ENCODE results near the gene TBC1D24. TPM values are rescaled to one million over a fixed set of nuclear protein-coding genes. Genes with fewer than 3 reads are reported as not detected.

TBC1D24 gene
- total and polyA plus RNA-seq, 2 donors (not counting 1 experiment from before 2014, with no cell fraction given), result 7.1 to 9.4 TPM

DNA sequence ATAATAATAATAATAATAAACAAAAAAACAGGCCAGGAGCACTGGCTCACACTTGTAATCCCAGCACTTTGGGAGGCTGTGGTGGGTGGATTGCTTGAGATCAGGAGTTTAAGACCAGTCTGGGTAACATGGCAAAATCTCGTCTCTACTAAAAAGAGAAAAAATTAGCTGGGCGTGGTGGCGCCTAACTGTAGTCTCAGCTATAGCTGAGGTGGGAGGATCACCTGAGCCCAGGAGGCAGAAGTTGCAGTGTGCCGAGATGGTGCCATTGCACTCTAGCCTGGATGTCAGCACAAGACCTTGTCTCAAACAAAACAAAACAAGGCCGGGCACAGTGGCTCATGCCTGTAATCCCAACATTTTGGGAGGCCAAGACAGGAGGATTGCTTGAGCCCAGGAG lies 20.1 kb downstream of the TBC1D24 start:
- no peak overlapping the region for H3K27ac ChIP-seq (ENCODE audit: low read length in 2 of 2)
- H3K9me3 ChIP-seq (ENCODE audit: control extremely low read depth in 1 of 3, control insufficient read depth in 2 of 3, insufficient read depth in 1 of 3, low read length in 2 of 3), result no peaks in the 10 kb centered on the region
- no peaks in the 10 kb centered on the region for H3K4me1 Mint-ChIP-seq
- DNase-seq (no peak), ATAC-seq (ENCODE audit: low read depth) (no peak)
- H3K27me3 Mint-ChIP-seq, result no peaks in the 10 kb centered on the region
- no peaks in the 10 kb centered on the region for H4K20me1 ChIP-seq (ENCODE audit: control insufficient read depth, insufficient read depth, low read length, poor library complexity, severe bottlenecking)
- H3K27me3 ChIP-seq (replicated peaks in 1 of 4; ENCODE audit: control extremely low read depth in 1 of 4, control insufficient read depth in 3 of 4, insufficient read depth in 4 of 4, low read length in 3 of 4), result no peaks in the 10 kb centered on the region
- H2AFZ ChIP-seq (ENCODE audit: insufficient read depth, low read depth, low read length, poor library complexity, severe bottlenecking), result no peak overlapping the region
- H3K4me1 ChIP-seq (ENCODE audit: control insufficient read depth in 2 of 2, insufficient read depth in 2 of 2, low read length in 2 of 2), result no peaks in the 10 kb centered on the region
- CTCF ChIA-PET, result no interaction called here
- H3K36me3 ChIP-seq (replicated peaks in 1 of 2; ENCODE audit: control extremely low read depth in 1 of 2, control insufficient read depth in 1 of 2, extremely low read depth in 1 of 2, insufficient read depth in 2 of 2, low read length in 1 of 2), result peaks cover 0 to 6% of the 10 kb centered on the region in 2 experiments
- no peak overlapping the region for H3K27ac Mint-ChIP-seq
- peaks cover 12% of the 10 kb centered on the region for H3K79me2 ChIP-seq (ENCODE audit: control insufficient read depth, insufficient read depth, low read length)
- TF ChIP-seq, protein P1, sequence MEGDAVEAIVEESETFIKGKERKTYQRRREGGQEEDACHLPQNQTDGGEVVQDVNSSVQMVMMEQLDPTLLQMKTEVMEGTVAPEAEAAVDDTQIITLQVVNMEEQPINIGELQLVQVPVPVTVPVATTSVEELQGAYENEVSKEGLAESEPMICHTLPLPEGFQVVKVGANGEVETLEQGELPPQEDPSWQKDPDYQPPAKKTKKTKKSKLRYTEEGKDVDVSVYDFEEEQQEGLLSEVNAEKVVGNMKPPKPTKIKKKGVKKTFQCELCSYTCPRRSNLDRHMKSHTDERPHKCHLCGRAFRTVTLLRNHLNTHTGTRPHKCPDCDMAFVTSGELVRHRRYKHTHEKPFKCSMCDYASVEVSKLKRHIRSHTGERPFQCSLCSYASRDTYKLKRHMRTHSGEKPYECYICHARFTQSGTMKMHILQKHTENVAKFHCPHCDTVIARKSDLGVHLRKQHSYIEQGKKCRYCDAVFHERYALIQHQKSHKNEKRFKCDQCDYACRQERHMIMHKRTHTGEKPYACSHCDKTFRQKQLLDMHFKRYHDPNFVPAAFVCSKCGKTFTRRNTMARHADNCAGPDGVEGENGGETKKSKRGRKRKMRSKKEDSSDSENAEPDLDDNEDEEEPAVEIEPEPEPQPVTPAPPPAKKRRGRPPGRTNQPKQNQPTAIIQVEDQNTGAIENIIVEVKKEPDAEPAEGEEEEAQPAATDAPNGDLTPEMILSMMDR (IDR thresholded peaks at IDR 0.05), result no peak
- no peak for TF ChIP-seq EZH2 (IDR thresholded peaks at IDR 0.05; ENCODE audit: borderline replicate concordance, insufficient read depth, low read depth, low read length, poor library complexity, severe bottlenecking)
- H3K9me3 Mint-ChIP-seq (ENCODE audit: insufficient read depth), result no peaks in the 10 kb centered on the region
- WGBS (ENCODE audit: insufficient coverage), result 97% methylated on average over 5 of the region's 5 CpGs
- H3K4me2 ChIP-seq (replicated peaks; ENCODE audit: low read depth, low read length, poor library complexity, severe bottlenecking), result no peak overlapping the region
- POLR2A ChIA-PET, result interaction anchor here (0.7 kb wide), 1 partner anchor 250 kb away, joined by 3 read pairs; no protein-coding TSS in a partner anchor
- no peak overlapping the region for H3K4me3 Mint-ChIP-seq
- no peak overlapping the region for H3K4me3 ChIP-seq (ENCODE audit: control extremely low read depth in 1 of 5, extremely low read depth in 1 of 5, insufficient read depth in 1 of 5, low read depth in 2 of 5, low read length in 4 of 5)
- intact Hi-C loops (cut with micrococcal nuclease), result no loop called here
- H3K9ac ChIP-seq (ENCODE audit: low read length), result no peak overlapping the region

DNA sequence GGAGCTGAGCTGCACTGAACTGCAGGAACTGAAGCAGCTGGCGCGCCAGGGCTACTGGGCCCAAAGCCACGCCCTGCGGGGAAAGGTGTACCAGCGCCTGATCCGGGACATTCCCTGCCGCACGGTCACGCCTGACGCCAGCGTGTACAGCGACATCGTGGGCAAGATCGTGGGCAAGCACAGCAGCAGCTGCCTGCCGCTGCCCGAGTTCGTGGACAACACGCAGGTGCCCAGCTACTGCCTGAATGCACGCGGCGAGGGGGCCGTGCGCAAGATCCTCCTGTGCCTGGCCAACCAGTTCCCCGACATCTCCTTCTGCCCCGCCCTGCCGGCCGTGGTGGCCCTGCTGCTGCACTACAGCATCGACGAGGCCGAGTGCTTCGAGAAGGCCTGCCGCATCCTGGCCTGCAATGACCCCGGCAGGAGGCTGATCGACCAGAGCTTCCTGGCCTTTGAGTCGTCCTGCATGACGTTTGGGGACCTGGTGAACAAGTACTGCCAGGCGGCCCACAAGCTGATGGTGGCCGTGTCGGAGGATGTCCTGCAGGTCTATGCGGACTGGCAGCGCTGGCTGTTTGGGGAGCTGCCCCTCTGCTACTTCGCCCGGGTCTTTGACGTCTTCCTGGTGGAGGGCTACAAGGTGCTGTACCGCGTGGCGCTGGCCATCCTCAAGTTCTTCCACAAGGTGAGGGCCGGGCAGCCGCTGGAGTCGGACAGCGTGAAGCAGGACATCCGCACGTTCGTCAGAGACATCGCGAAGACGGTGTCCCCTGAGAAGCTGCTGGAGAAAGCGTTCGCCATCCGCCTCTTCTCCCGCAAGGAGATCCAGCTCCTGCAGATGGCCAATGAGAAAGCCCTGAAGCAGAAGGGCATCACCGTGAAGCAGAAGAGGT lies 21.5 kb downstream of the TBC1D24 start:
- Histone ChIP-seq H3K79me2 (ENCODE audit: control insufficient read depth, insufficient read depth, low read length) (peaks cover 12% of the 10 kb centered on the region), H3K27ac (ENCODE audit: low read length in 2 of 2) (no peak overlapping the region), H3K9ac (ENCODE audit: low read length) (no peak overlapping the region), H4K20me1 (ENCODE audit: control insufficient read depth, insufficient read depth, low read length, poor library complexity, severe bottlenecking) (no peaks in the 10 kb centered on the region), H3K36me3 (replicated peaks in 1 of 2; ENCODE audit: control extremely low read depth in 1 of 2, control insufficient read depth in 1 of 2, extremely low read depth in 1 of 2, insufficient read depth in 2 of 2, low read length in 1 of 2) (peaks cover 0 to 4% of the 10 kb centered on the region in 2 experiments), H3K27me3 (replicated peaks in 1 of 4; ENCODE audit: control extremely low read depth in 1 of 4, control insufficient read depth in 3 of 4, insufficient read depth in 4 of 4, low read length in 3 of 4) (no peaks in the 10 kb centered on the region), H3K9me3 (ENCODE audit: control extremely low read depth in 1 of 3, control insufficient read depth in 2 of 3, insufficient read depth in 1 of 3, low read length in 2 of 3) (no peaks in the 10 kb centered on the region), H2AFZ (ENCODE audit: insufficient read depth, low read depth, low read length, poor library complexity, severe bottlenecking) (no peak overlapping the region), H3K4me1 (ENCODE audit: control insufficient read depth in 2 of 2, insufficient read depth in 2 of 2, low read length in 2 of 2) (peaks cover 0 to 6% of the 10 kb centered on the region in 2 donors), H3K4me3 (ENCODE audit: control extremely low read depth in 1 of 5, extremely low read depth in 1 of 5, insufficient read depth in 1 of 5, low read depth in 2 of 5, low read length in 4 of 5) (no peak overlapping the region), H3K4me2 (replicated peaks; ENCODE audit: low read depth, low read length, poor library complexity, severe bottlenecking) (no peak overlapping the region)
- intact Hi-C loops (cut with micrococcal nuclease), result no loop called here
- no peak for TF ChIP-seq EZH2 (IDR thresholded peaks at IDR 0.05; ENCODE audit: borderline replicate concordance, insufficient read depth, low read depth, low read length, poor library complexity, severe bottlenecking)
- TF ChIP-seq, protein P1 (IDR thresholded peaks at IDR 0.05), result no peak
- Mint-ChIP-seq H3K9me3 (ENCODE audit: insufficient read depth) (no peaks in the 10 kb centered on the region), H3K27ac (no peak overlapping the region), H3K4me3 (no peak overlapping the region), H3K27me3 (no peaks in the 10 kb centered on the region), H3K4me1 (peaks cover 2% of the 10 kb centered on the region)
- no peak for DNase-seq
- POLR2A ChIA-PET, result no interaction called here
- CTCF ChIA-PET, result interaction anchor here (0.6 kb wide), 1 partner anchor 94 kb away, joined by 3 read pairs; no protein-coding TSS in a partner anchor
- ATAC-seq (ENCODE audit: low read depth), result no peak
- WGBS (ENCODE audit: insufficient coverage), result 96% methylated on average over 62 of the region's 62 CpGs

Data from B cell (primary cell).